ENCODE data around the gene WDR87. TPM values are rescaled to one million over a fixed set of nuclear protein-coding genes. Genes with fewer than 3 reads are reported as not detected.
A peak's percentile ranks its signal among the peaks of the same experiment; 100 is the strongest.
"Not testable (repeated sequence)": the region's sequence is repeated elsewhere in the genome, so short reads cannot be mapped to it uniquely, and the experiment has no call there.

The WDR87 gene
- total RNA-seq, 6 donors from 2014 or later = not detected

DNA sequence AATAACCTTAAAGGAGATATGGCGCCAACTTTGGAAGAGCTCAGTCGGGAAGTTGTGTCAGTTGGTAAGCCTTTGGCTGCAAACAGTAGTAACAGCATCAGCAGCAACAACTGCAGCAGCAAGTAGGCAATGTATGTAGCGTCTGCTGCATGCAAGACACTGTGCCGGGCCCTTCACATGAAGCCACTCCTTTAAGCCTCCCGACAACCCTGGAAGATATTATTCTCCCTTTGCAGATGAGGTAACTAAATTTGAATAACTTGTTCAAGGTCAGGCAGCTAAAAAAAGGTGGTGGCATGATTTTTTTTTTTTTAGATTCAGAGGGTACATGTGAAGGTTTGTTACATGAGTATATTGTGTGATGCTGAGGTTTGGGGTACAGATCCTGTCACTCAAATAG, 20.3 kb upstream of the WDR87 start:
- no peak for TF ChIP-seq EP300 (IDR thresholded peaks at IDR 0.05)
- TF ChIP-seq POLR2AphosphoS5 (IDR thresholded peaks at IDR 0.05) = no peak
- TF ChIP-seq POLR2A (IDR thresholded peaks at IDR 0.05) = no peak
- TF ChIP-seq, protein P1, sequence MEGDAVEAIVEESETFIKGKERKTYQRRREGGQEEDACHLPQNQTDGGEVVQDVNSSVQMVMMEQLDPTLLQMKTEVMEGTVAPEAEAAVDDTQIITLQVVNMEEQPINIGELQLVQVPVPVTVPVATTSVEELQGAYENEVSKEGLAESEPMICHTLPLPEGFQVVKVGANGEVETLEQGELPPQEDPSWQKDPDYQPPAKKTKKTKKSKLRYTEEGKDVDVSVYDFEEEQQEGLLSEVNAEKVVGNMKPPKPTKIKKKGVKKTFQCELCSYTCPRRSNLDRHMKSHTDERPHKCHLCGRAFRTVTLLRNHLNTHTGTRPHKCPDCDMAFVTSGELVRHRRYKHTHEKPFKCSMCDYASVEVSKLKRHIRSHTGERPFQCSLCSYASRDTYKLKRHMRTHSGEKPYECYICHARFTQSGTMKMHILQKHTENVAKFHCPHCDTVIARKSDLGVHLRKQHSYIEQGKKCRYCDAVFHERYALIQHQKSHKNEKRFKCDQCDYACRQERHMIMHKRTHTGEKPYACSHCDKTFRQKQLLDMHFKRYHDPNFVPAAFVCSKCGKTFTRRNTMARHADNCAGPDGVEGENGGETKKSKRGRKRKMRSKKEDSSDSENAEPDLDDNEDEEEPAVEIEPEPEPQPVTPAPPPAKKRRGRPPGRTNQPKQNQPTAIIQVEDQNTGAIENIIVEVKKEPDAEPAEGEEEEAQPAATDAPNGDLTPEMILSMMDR (IDR thresholded peaks at IDR 0.05) = no peak
- no peak overlapping the region for H3K27ac ChIP-seq
- no peak overlapping the region for H3K4me3 ChIP-seq
- ATAC-seq (ENCODE audit: low FRiP score in 2 of 2) (no peak), DNase-seq (no peak)
- no peaks in the 10 kb centered on the region for H3K27me3 ChIP-seq
- H3K9me3 ChIP-seq = no peaks in the 10 kb centered on the region
- 68 to 79% methylated on average over 4 to 5 of the region's 5 CpGs for WGBS, 2 donors
- no peaks in the 10 kb centered on the region for H3K36me3 ChIP-seq
- peaks cover 3 to 14% (median 7%) of the 10 kb centered on the region in 4 donors for H3K4me1 ChIP-seq

DNA sequence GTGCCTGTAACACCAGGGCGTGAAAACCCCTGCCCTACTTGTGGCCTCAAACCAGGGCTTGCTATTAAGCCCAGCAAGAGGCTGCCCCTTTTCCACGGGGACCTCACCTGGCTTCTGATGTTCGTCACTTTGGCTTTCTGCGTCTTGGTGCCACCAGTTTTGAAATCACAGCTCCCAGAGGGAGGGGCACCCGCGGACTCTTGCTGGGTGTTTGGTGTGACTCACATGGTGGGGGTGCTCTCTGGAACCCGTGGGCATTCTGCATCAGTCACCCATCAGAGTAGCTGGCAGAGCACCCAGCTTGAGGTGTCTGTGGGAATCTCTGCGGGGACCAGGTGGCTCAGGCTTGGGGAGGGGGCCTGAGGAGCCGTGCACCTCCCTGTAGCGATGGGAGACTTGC, 19.9 kb upstream of the WDR87 start:
- no peak for ATAC-seq (ENCODE audit: low FRiP score in 2 of 2)
- no peak for DNase-seq
- WGBS, 2 donors = 91% methylated on average over 5 to 10 of the region's 10 CpGs
- no peaks in the 10 kb centered on the region for H3K9me3 ChIP-seq
- TF ChIP-seq POLR2A (IDR thresholded peaks at IDR 0.05) (no peak), POLR2AphosphoS5 (IDR thresholded peaks at IDR 0.05) (no peak), EP300 (IDR thresholded peaks at IDR 0.05) (no peak)
- TF ChIP-seq, protein P1 (IDR thresholded peaks at IDR 0.05) = no peak
- H3K36me3 ChIP-seq = no peaks in the 10 kb centered on the region
- H3K4me3 ChIP-seq = no peak overlapping the region
- no peak overlapping the region for H3K27ac ChIP-seq
- peaks cover 0 to 11% (median 7%) of the 10 kb centered on the region in 4 donors for H3K4me1 ChIP-seq
- H3K27me3 ChIP-seq = no peaks in the 10 kb centered on the region

DNA sequence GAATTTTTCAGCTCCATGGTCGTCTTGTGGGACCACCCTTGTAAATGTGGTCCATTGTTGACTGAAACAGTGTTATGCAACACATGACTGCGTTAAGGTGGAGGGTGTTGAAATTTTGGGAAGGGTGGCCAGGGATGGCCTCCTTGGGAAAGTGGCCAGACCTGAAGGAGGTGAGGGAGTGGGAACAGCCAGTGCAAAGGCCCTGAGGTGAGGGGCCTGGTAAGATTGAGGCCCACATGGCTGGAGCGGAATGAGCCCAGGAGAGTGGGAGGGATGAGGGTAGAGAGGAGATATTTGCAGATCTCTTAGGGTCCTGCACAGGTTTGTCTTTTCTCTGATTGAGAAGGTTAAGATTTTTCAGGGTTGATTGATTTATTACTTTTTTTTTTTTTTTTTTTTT, 18.8 kb upstream of the WDR87 start:
- ATAC-seq (ENCODE audit: low FRiP score in 2 of 2) (no peak), DNase-seq (no peak)
- 81 to 86% methylated on average over 3 of the region's 3 CpGs for WGBS, 2 donors
- Histone ChIP-seq H3K36me3 (no peaks in the 10 kb centered on the region), H3K4me1 (peaks cover 0 to 17% (median 9%) of the 10 kb centered on the region in 4 donors), H3K9me3 (no peaks in the 10 kb centered on the region), H3K27me3 (no peaks in the 10 kb centered on the region), H3K4me3 (no peak overlapping the region), H3K27ac (no peak overlapping the region)
- no peak for TF ChIP-seq POLR2AphosphoS5 (IDR thresholded peaks at IDR 0.05)
- TF ChIP-seq, protein P1 (IDR thresholded peaks at IDR 0.05) = no peak
- TF ChIP-seq POLR2A (IDR thresholded peaks at IDR 0.05) = no peak
- no peak for TF ChIP-seq EP300 (IDR thresholded peaks at IDR 0.05)

DNA sequence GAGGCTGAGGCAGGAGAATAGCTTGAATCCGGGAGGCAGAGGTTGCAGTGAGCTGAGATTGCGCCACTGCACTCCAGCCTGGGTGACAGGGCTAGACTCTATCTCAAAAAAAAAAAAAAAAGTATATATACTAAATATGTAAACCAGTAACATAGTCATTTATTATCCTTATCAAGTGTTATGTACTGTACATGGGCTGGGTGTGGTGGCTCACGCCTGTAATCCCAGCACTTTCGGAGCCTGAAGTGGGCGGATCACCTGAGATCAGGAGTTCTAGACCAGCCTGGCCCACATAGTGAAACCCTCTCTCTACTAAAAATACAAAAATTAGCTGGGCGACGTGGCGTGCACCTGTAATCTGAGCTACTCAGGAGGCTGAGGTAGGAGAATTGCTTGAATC, 18.2 kb upstream of the WDR87 start:
- H3K4me3 ChIP-seq; H3K36me3 ChIP-seq; ATAC-seq (ENCODE audit: low FRiP score in 2 of 2); H3K27me3 ChIP-seq; DNase-seq; H3K27ac ChIP-seq; H3K9me3 ChIP-seq: not testable (repeated sequence)
- H3K4me1 ChIP-seq = peaks cover 0 to 17% (median 8%) of the 10 kb centered on the region in 4 donors
- WGBS, 2 donors = 91 to 92% methylated on average over 8 of the region's 8 CpGs

DNA sequence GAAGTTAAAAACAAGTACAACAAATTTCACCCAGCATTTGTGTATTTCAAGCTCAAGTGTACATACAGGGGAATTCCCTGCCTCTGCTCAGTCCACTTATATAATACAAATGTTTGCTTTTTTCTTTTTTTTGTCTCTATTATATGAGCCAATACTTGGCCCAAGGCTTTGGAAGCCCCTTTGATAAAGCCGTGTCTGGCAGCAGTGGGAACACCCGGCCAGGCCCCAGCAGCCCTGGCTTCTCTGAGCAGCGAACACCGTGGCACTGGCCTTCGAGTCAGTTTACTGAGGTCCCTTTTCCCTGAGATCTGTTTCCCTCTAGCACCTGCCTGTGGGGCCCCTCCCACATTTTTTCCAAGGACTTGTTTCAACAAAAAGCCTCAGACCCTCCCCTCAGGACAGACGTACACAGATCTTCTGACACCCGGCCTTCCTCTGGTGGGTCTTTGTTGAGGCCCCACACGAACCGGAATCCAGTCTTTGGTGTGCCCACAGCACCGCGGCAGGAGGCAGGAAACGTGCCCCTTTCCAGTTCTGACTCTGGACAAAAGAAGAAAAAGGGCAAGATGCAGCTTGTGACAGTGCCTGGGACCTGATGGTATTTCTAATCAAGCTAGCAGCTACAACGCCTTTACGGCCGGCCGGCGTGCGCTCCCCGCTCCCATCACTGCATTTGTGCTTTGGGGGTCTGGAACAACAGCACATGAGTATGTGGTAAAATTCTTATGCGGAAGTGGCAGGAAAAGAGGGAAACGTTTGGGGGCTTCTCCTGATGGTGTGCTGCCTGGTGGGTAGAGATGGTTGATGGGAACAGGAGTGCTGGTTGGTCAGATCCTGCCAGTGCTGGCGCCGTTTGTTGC, 14.4 kb upstream of the WDR87 start:
- no peaks in the 10 kb centered on the region for H3K27me3 ChIP-seq
- no peak overlapping the region for H3K27ac ChIP-seq
- TF ChIP-seq POLR2AphosphoS5 (IDR thresholded peaks at IDR 0.05) = no peak
- TF ChIP-seq EP300 (IDR thresholded peaks at IDR 0.05) = no peak
- no peak for TF ChIP-seq POLR2A (IDR thresholded peaks at IDR 0.05)
- TF ChIP-seq, protein P1 (IDR thresholded peaks at IDR 0.05) = no peak
- no peaks in the 10 kb centered on the region for H3K9me3 ChIP-seq
- WGBS, 2 donors = 61 to 70% methylated on average over 19 to 23 of the region's 23 CpGs
- no peak for ATAC-seq (ENCODE audit: low FRiP score in 2 of 2)
- H3K36me3 ChIP-seq = no peaks in the 10 kb centered on the region
- H3K4me1 ChIP-seq = peaks cover 0 to 11% (median 4%) of the 10 kb centered on the region in 4 donors
- no peak overlapping the region for H3K4me3 ChIP-seq
- DNase-seq = peak in 1 of 2 donors; percentile 67

Measured in upper lobe of left lung (tissue), 6 donors.